HG02885 (cell line): Measurements from ENCODE around the gene AGPAT2.

Experiments
- ATAC-seq: cut with Tn5 transposase; IDR thresholded peaks from one replicate; pipeline ENCODE4 v1.9.1; 2021; ENCODE audit warnings: mild to moderate bottlenecking; ENCODE audit not compliant: unreplicated experiment, poor library complexity

The AGPAT2 gene

DNA sequence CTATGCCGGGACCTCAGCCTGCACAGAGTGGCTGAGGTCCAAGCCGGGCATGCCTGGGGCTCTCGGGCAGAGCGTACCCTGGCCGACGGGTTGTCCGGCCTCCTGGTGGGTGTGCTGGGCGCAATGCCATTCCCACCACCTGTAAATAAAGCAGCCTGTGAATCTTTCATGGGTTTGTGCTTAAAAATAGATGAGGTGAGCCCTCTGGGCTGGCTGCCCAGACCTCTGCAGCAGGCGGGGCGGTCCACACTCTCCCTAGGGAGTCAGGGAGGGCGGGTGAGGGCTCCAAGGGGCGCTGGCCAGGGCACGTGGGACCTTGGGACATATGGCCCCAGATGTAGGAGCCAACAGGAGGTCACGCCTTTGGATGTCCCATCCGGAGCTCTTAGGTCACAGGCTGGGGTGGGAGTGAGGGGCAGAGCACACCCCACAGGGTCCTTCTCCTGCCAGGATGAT lies 3.6 kb upstream of the AGPAT2 start:
- no peak for ATAC-seq

DNA sequence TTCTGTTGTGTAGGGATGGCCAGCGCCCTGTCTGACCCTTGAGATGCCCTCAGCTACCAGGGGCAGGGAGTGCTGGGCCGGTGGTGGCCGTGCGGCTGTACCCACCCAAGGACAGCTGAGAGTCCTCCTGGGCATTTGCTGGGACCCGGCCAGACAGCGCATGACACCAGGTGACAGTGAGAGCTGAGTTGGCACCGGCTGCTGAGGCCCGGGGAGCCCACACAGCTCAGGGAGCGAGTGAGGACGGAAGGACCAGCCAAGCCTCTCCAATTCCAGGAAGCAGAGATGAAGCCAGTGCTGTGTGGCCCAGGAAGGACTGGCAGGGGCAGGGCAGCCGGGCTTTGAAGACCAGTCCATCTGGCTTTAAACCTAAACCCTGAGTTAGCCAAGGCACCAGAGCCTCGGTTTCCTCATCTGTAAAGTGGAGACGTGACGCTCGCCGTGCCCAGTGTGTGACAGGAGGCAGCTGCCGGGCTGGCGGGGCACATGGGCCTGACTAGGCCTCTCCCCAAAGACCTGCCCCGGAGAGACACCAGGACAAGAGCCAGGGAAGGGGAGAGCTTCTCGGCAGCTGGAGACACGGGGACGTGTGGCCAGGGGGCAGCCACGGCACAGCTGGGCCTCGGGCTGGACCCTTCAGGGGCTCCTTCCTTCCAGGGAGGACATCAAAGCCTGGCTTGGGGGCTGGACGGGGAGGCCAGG lies 3.0 kb upstream of the AGPAT2 start:
- ATAC-seq, result no peak

- no peak for ATAC-seq
These were observed 1.8 kb upstream of the AGPAT2 start for GRCh38 chr9:136689108-136689460.

DNA sequence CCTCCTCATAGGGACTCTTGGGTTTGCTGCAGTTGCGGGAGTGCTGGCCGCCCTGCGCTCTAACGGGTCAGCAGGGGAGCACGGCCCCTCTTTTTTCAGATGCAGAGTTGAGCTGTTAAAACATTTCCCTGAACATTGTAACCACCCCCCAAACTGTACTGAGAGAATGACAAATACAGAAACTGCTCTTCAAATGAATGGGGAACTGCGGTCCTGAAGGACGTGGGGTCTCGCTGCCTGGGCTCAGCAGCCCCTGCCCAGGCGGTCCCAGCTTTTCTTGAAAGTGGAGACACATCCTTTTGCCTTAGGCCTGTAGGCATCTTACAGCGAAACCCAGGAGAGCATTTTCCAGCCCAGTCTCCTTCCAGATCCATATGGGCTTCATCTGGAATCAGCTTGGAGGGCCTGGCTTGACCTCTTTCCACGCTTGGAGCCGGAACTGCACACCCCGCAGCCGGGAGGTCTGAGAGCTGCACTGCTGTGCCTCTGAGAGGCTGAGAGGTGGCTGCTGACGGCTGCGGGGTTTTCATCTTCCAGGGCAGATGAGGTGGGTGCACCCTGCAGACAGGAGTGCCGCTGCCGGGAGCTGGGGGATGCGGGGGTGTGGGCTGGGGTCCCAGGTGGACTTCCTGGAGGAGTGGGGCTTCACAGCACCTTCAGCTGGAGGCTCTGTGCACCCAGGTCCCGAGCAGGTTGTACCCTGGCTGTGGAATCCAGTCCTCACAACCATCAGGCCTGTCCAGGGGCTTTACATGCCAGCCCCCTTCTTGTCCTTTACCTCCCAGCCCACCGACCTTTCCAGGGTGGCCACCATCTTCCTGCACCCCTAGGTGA lies 1.2 kb upstream of the AGPAT2 start:
- ATAC-seq, result peak; percentile 35

DNA sequence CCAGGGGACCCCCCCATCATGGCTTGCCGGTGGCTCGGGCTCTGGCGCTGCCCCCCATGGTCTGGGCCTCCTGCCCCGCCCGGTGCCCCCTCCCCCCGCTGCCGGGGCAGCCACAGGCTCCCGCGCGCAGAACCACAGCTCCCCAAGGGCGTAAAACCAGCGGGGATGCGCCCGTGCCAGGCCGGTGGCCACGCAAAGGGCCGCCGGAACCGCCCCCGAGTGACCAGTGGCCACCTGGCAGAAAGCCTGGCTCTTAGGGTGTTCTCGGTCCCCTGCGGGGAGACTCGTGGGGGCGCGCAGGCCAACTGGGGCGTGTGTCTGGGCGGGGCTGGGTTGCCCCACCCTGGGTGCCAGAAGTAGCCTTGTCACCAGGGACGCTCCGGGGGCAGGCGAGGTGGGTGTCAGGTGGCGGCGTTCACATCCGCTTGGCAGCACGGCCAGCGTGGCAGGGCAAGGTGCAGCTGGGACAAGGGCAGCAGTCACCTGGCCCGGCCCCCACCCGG lies 515 bp upstream of the AGPAT2 start:
- ATAC-seq, result peak; percentile 20

DNA sequence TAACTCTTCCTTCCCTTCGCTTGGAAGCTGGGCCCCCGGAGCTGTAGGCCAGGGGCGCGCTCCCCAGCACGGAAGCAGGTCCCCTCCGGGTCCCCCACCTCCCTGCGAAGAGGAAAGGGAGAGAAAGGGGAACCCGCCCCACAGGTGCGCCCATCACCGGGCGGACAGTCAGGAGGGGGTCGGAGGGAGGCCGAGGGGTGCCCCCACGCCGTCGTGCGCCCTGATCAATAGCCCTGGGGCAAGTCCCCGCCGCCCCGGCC lies 793 bp downstream of the AGPAT2 start:
- ATAC-seq, result peak; percentile 5

DNA sequence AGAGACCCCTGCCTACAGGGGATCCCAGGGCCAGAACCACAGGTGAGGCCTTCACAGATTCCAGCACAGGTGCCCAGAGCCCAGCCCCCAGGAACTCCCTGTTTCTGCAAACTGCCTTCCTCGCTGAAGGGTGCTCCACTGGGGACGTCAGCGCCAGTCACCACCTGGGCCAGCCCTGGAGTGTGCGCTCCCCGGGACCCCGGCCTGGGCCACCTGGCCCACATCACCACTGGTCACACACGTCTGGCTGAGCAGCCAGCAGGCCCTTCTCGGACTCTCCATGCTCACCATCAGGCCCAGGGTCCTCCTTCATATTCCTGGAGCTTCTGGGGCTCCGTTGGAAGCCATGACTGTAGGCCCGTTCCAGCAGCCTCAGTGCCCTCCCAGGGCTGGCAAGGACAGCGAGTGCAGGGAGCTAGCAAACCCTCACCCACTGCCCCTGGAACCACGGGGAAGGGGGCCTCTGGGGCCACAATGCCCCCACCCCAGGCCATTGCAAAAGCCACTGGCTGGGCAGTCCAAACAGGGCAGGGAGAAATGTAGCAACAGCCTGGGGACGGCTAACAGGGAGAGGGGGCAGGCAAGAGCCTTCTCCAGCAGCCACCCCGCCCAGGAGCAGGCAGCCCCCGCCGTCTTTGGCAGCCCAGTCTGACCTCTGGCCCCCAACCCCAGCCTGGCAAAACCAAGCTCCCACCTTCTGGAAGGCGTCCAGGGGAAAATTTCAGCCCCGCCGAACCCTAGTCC lies 1.3 kb downstream of the AGPAT2 start:
- no peak for ATAC-seq

DNA sequence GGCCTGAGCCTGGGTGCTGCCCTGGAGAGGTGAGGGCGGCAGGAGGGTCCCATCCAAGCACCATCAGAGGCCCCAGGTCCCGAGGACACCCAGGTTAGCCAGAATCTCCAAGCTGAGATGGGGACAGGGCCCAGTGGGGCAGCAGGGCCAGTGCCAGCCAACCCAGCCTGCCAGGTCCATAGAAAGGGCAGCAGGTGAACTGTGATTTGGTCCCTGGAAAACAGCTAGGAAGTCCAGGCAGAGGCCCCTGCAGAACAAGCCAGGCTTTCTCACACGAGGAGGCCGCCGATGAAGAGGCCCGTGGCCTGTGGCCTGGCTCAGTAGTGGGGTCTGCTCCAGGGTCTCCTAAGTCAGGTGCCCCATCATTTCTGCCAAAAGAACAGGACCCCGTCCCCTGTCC lies 2.0 kb downstream of the AGPAT2 start:
- ATAC-seq, result no peak

DNA sequence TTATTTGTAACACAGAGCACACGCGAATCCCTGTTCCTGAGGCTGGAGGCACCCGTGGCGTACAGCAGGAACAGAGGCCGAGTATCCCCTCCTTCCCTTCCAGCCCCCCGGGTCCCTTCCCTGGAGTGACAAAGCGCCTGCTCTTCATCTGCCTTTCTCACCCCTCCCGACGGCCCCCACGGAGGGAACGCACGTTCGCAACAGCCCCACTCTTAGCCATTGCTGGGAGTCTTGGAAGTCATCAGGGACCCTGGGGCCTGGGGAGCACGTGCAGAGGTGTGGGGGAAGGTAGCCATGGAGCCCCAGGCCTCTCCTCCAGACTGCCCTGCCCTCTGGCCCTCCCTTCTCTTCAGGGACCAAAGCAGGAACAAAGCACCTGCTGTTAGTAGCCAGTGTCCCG lies 2.5 kb downstream of the AGPAT2 start:
- ATAC-seq, result no peak

GRCh38 chr9:136684339-136684738 lies 2.9 kb downstream of the AGPAT2 start:
- ATAC-seq, result no peak

DNA sequence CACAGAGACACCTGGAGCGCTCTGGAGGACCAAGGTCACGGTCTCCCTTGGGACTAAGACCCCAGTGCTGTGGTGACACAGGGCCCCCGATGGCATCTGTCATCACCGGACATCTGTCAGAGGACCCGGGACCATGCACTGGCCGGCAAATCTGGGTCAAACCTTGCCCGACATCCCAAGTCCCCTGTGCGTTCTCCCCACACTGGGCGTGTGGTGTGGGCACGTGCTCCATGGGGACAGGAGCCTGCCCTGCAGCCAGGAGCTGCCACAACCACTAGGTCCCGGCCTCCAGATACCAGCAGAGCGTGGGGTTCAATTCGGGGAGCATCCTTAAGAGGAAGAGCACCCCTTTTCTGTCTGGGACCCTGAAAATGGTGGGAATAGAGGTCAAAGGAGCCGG lies 3.5 kb downstream of the AGPAT2 start:
- ATAC-seq, result no peak

DNA sequence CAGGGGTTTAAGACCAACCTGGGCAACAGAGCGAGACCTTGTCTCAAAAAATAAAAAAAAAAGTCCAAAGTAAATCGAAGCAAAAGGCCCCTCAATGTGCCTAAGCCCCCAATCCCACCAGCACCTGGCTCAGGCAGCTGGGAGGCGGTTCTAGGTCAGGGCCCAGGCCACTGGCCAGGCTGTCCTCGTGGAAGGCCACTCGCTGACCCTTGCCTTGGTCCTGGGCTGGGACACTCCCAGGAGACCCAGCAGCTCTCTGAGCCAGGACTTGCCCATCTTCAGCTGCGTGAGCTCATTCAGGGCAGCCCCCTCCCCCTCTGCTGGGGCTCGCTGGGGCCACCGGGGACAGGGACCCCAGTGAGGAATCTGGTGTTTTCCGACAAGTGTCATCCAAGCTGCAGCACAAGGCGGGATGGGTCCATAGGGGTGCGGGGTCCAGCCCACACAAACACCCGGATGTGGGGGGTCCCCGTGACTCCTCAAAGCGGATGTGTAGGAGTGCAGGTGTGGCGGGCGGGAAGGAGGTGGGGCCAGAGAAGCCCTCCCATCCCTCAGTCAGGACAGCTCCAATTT lies 4.0 kb downstream of the AGPAT2 start:
- ATAC-seq, result no peak

DNA sequence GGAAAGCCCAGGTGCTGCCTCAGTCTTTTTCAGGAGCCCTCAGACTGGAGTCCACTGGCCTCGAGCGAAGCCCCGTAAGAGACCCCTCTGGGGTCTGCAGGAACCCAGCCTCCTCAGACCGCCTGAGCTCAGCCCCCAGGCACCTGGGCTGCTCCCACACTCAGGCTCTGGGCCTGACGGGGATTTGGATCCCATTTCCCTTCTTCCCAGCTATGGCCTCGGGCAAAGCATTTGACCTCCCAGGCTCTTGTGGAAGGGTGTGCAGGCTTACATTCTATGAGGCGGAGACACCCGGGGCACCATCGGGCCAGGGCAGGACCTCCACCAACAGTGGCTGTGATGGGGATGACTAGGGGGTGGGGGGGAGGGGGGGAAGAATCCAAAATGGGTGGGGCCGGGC lies 4.5 kb downstream of the AGPAT2 start:
- no peak for ATAC-seq

DNA sequence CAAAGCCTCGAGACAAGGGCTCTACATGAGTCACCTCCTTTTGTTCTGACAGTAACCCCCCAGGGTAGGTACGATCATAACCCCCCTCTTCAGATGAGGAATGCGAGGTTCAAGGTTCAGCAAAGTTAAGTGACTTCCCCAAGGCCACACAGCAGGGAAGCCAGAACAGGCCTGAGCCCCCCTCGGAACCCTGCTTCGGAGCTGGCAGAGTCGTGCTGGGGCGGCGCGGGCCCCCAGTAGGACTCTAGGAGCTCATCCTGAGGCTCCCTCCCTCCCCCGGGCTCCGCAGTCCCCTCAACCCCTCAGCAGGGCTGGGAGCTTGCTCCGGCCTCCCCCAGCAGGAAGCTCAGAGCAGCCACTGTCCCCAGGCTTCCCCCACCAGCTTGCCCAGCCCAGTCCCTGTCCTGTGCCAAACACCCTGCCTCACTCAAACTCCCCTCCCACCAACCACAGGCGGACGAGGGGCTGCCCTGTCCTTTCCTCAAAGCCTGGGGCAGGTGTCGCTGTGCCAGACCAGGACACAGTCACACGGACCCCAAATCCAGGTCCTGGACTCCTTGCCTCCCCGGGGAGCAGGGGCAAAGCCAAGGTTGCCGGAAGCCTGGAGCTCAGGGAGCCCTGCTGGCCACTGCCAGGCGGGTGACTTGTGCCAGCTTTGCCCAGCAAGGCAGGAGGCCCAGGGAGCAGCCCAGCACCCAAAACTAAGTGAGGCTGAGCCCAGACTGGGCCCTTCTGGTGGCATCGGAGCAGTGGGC lies 5.1 kb downstream of the AGPAT2 start:
- ATAC-seq, result no peak

GRCh38 chr9:136681029-136681428 lies 6.2 kb downstream of the AGPAT2 start:
- no peak for ATAC-seq

DNA sequence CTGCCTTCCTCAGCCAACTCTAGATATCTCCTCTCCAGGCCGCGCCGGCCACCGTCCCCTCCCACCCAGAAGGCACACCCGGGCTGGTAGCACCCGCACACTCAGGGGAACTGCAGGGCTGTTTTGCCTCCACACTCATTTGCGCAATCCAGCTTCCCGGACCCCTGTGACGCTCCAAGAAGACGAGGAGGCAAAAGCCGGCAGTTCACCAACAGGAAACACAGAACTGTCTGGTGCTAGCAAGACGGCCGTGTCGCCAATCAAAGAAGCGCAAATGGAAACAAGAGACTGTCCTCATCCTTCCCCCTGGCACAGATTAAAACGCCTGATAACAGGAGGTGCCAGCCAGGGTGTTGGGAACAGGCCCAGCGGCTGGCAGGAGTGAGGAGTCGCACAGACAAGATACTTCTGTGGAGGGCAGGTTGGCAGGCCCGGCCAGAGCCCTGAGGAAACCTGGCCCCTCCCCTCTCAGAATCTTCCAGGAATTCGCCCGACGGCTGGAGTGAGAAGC lies 7.8 kb downstream of the AGPAT2 start:
- no peak for ATAC-seq

- ATAC-seq, result no peak
These were observed 8.6 kb downstream of the AGPAT2 start for GRCh38 chr9:136678624-136679023.

DNA sequence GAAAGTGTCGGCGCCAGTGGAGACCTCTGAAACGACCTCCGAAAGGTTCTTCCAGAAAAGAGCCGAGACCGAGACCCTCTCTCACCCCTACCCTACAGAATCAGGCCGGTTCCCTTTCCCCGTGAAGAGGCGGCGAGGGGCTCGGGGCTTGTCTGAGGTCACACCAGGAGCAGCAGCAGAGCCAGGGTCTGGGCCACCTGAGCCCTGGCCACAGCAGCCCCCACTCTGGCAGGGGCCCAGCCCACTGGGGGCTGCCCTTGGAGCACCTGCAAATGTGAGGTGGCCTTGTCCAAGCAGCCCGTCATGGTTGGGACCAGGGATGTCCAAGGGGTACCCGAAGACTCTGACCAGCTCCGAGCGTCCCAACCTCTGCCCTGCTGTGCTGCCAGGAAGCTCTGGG lies 9.2 kb downstream of the AGPAT2 start:
- ATAC-seq, result no peak

- ATAC-seq, result no peak
These were observed 10.2 kb downstream of the AGPAT2 start for GRCh38 chr9:136676920-136677686.
